Right atrium auricular region (tissue), 2 donors: Measurements from ENCODE around the gene ANKRD6. TPM values are rescaled to one million over a fixed set of nuclear protein-coding genes. Genes with fewer than 3 reads are reported as not detected.

ENCODE experiments used
- DNase-seq: peaks from one replicate; pipeline ENCODE4 v3.0.0-alpha.2; 2019; ENCODE audit warnings: low spot score
- H3K27ac ChIP-seq, 2 donors: fragments of 200-600 bp; sonication (generic); 1 replicate in 1 of 2; 2 replicates in 1 of 2; pipeline ENCODE4 v1.5.1; 2016 to 2019
- H3K27me3 ChIP-seq, 2 donors: fragments of 200-600 bp; sonication (generic); one replicate each; pipeline versions ENCODE4 v1.5.1 to v1.6.0; 2017 to 2019
- H3K36me3 ChIP-seq: fragments of 200-600 bp; sonication (generic); one replicate; pipeline ENCODE4 v1.5.1; 2016
- H3K4me1 ChIP-seq, 2 donors: fragments of 200-600 bp; sonication (generic); one replicate each; pipeline versions ENCODE4 v1.5.1 to v1.6.0; 2017 to 2019
- H3K4me3 ChIP-seq, 2 donors: fragments of 200-600 bp; sonication (generic); 1 replicate in 1 of 2; 2 replicates in 1 of 2; pipeline ENCODE4 v1.5.1; 2017 to 2019; ENCODE audit warnings: mild to moderate bottlenecking in 1 of 2, moderate library complexity in 1 of 2
- H3K9me3 ChIP-seq, 2 donors: fragments of 200-600 bp; sonication (generic); one replicate each; pipeline ENCODE4 v1.5.1; 2019
- total RNA-seq, 2 donors: library from RNA; depleted of rRNA; stranded (reverse); fragments of >200 nt; gene quantifications; one replicate each; pipeline ENCODE4 v1.1.0, GENCODE V29; 2016
- TF ChIP-seq, protein P1 (sequence below), 2 donors: fragments of 200-600 bp; sonication (generic); IDR thresholded peaks; one replicate each; pipeline ENCODE4 v1.5.1; 2019; ENCODE audit warnings: antibody characterized with exemption in 2 of 2

ANKRD6 gene
- total RNA-seq, 2 donors from 2014 or later = 9.2 to 12.3 TPM

DNA sequence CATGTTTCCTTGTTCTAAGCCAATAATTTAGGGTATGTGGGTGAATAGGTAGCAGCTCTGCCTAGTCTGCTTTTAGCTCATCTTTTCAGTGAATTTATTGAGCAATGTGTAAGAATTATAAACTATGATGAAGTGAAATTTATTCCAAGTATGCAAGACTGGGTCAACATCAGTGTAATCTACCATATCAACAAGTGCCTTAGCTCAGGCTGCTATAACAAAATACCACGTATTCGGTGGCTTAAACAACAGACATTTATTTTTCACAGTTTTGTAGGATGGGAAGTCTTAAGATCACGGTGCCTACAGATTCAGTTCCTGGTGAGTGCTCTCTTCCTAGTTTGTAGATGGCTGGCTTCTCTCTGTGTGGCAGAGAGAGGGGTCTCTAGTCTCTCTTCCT lies 151.6 kb downstream of the ANKRD6 start:
- Histone ChIP-seq H3K36me3 (no peaks in the 10 kb centered on the region), H3K9me3 (no peaks in the 10 kb centered on the region), H3K27me3 (no peaks in the 10 kb centered on the region), H3K27ac (no peak overlapping the region), H3K4me1 (no peaks in the 10 kb centered on the region), H3K4me3 (no peak overlapping the region)
- DNase-seq = no peak
- TF ChIP-seq, protein P1, sequence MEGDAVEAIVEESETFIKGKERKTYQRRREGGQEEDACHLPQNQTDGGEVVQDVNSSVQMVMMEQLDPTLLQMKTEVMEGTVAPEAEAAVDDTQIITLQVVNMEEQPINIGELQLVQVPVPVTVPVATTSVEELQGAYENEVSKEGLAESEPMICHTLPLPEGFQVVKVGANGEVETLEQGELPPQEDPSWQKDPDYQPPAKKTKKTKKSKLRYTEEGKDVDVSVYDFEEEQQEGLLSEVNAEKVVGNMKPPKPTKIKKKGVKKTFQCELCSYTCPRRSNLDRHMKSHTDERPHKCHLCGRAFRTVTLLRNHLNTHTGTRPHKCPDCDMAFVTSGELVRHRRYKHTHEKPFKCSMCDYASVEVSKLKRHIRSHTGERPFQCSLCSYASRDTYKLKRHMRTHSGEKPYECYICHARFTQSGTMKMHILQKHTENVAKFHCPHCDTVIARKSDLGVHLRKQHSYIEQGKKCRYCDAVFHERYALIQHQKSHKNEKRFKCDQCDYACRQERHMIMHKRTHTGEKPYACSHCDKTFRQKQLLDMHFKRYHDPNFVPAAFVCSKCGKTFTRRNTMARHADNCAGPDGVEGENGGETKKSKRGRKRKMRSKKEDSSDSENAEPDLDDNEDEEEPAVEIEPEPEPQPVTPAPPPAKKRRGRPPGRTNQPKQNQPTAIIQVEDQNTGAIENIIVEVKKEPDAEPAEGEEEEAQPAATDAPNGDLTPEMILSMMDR (IDR thresholded peaks at IDR 0.05) = no peak

DNA sequence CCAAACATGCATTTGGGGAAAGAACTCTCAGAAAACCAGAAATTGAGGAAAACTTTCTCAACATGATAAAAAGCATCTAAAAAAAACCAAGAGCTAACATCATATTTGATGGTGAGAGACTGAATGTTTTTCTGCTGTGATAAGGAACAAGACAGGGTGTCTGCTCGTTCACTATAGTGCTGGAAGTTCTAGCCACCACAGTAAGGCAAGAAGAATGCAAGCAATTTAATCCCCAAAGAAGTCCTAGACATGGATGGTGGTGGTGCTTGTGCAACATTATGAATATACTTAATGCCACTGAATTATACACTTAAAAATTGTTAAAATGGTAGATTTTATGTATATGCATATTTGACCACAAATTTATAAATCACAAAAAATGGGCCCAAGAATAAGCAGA lies 152.2 kb downstream of the ANKRD6 start:
- Histone ChIP-seq H3K36me3 (no peaks in the 10 kb centered on the region), H3K4me1 (no peaks in the 10 kb centered on the region), H3K9me3 (no peaks in the 10 kb centered on the region), H3K27me3 (no peaks in the 10 kb centered on the region), H3K27ac (no peak overlapping the region), H3K4me3 (no peak overlapping the region)
- TF ChIP-seq, protein P1 (IDR thresholded peaks at IDR 0.05) = no peak
- no peak for DNase-seq

DNA sequence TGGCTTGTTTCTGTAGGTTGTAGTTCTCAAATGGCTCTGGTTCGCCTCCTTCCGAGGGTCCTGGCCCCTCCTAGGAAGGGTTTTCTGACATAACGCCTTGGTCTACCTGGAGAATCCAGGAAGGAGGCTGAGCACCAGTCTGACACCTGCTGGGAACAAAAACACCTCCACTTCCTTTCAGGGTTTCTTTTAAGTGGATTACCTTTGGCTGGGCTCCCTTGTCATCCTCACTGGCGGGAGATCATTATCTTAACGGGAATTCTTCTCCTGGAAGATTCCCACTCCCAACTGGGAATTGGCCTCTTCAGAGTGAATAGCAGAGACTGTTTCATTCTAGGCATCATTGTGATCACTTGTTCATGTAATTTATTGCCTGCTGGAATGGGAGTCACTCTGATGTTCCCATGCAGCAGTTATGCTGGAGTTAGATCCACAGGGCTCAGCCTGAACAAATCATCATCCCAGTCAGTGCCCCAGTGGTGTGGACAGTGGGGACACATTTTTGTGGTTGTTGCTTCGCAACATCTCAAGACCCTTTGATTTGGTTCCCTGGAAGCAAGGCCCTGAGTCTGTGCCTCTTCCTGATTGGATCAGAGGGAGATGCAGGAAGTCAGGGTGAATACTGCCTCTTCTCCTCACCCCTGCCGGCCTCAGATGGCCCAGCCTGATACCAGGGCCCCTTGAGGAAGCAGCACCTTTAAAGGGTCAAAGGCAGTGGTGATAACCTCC lies 156.5 kb downstream of the ANKRD6 start:
- H3K4me3 ChIP-seq = no peak overlapping the region
- H3K27ac ChIP-seq = no peak overlapping the region
- no peaks in the 10 kb centered on the region for H3K27me3 ChIP-seq
- no peaks in the 10 kb centered on the region for H3K4me1 ChIP-seq
- no peaks in the 10 kb centered on the region for H3K9me3 ChIP-seq
- TF ChIP-seq, protein P1 (IDR thresholded peaks at IDR 0.05) = no peak
- no peak for DNase-seq
- H3K36me3 ChIP-seq = no peaks in the 10 kb centered on the region

DNA sequence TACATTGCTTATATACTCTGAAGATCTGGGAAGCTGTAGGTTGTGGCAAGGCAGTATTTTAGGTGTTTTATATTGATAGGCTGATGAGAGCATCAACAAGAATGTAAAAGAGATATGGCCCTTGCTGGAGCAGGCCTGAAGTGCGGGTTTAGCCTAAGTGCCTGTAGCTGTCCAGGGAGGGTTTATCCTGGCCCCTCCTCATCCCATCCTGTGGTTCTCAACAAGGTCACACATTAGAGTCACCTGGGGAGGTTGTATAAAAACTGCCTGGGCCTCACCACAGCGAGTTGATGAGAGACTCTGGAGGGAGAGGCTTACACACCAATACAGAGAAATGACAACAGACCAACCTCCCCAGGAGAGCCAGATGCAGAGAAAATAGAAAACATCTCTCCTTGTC lies 157.2 kb downstream of the ANKRD6 start:
- TF ChIP-seq, protein P1 (IDR thresholded peaks at IDR 0.05) = no peak
- DNase-seq = no peak
- Histone ChIP-seq H3K27me3 (no peaks in the 10 kb centered on the region), H3K27ac (no peak overlapping the region), H3K4me3 (no peak overlapping the region), H3K9me3 (no peaks in the 10 kb centered on the region), H3K4me1 (no peaks in the 10 kb centered on the region), H3K36me3 (no peaks in the 10 kb centered on the region)

DNA sequence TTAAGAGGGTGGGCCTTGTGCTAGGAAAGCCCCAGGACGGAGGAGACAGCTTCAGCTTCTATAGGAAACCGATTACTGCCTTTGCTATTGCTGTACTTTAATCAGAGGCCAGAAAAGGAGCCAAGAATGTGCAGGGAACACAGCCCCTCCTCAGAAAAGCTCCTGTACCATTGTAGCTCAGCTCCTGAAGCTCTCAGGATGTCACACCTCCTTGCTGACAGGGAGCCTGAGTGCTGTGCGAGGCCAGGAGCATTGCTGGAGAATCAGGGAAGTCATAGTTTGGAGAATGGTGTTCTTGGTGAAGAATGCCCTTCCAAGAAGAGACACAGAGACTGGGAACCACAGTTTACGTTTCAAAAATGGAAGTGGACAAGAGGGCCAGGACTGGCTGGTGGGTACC lies 158.8 kb downstream of the ANKRD6 start:
- H3K27ac ChIP-seq = no peak overlapping the region
- H3K27me3 ChIP-seq = no peaks in the 10 kb centered on the region
- no peaks in the 10 kb centered on the region for H3K4me1 ChIP-seq
- DNase-seq = no peak
- H3K9me3 ChIP-seq = no peaks in the 10 kb centered on the region
- H3K36me3 ChIP-seq = no peaks in the 10 kb centered on the region
- TF ChIP-seq, protein P1 (IDR thresholded peaks at IDR 0.05) = no peak
- H3K4me3 ChIP-seq = no peak overlapping the region

DNA sequence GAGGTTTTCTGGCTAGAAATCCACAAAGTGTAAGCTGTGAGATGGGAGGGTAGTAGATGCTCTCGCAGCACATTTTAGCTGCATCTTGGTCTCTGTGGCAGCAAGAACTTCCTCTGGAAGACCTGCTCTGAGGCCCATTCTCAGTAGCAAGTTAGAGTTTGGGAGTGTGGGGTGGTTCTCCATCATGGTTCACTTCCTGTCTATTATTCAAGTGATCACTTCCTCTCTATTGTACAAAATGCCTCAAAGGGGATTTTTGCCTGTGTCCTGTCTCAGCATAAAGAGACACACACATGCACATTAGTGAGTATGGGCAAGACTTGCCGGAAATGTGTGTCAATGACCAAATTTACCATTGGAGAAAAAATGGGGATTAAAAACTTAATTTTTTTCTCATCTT lies 163.1 kb downstream of the ANKRD6 start:
- Histone ChIP-seq H3K4me1 (peaks cover 0 to 5% of the 10 kb centered on the region in 2 donors), H3K27ac (no peak overlapping the region), H3K36me3 (no peaks in the 10 kb centered on the region), H3K9me3 (no peaks in the 10 kb centered on the region), H3K27me3 (no peaks in the 10 kb centered on the region), H3K4me3 (no peak overlapping the region)
- no peak for DNase-seq
- TF ChIP-seq, protein P1 (IDR thresholded peaks at IDR 0.05) = no peak
